Stimulated activated naive CD8-positive, alpha-beta T cell treated with anti-CD3 and anti-CD28 coated beads, Interleukin-15, amount 100 ng/mL, for 72 hours (primary cell): ENCODE measurements around the gene ABCG1.

Source experiments
- ATAC-seq: fragments of 150-1000 bp; cut with Tn5 transposase; 2 replicates; pipeline ENCODE4 v1.10.0; 2021; ENCODE audit warnings: mild to moderate bottlenecking, moderate library complexity
- DNase-seq, 2 donors: peaks; one replicate each; pipeline ENCODE4 v3.0.0; 2021 to 2022
- H3K27ac Mint-ChIP-seq, 2 donors: one replicate each; pipeline ENCODE4 v1.8.0; 2022; ENCODE audit warnings: mild to moderate bottlenecking in 2 of 2, mixed read lengths in 2 of 2, moderate library complexity in 2 of 2
- H3K27me3 Mint-ChIP-seq: one replicate; pipeline ENCODE4 v1.8.0; 2022; ENCODE audit warnings: mixed read lengths
- H3K4me1 Mint-ChIP-seq: one replicate; pipeline ENCODE4 v1.8.0; 2022; ENCODE audit warnings: mild to moderate bottlenecking, mixed read lengths
- H3K4me3 Mint-ChIP-seq, 2 donors: one replicate each; pipeline ENCODE4 v1.8.0; 2022; ENCODE audit warnings: mild to moderate bottlenecking in 2 of 2, mixed read lengths in 2 of 2, moderate library complexity in 1 of 2
- H3K9me3 Mint-ChIP-seq, 2 donors: one replicate each; pipeline ENCODE4 v1.8.0; 2022; ENCODE audit warnings: mixed read lengths in 2 of 2

The ABCG1 gene

GRCh38 chr21:42219606-42220137 lies 732 bp downstream of the ABCG1 start:
- ATAC-seq (peak; percentile 49), DNase-seq (peak; percentile 42 to 48)
- H3K27me3 Mint-ChIP-seq, result no peaks in the 10 kb centered on the region
- peak overlapping the region; percentile 85 to 86 for H3K4me3 Mint-ChIP-seq
- H3K4me1 Mint-ChIP-seq, result peaks cover 34% of the 10 kb centered on the region
- H3K9me3 Mint-ChIP-seq, result peaks cover 5 to 24% of the 10 kb centered on the region in 2 donors
- H3K27ac Mint-ChIP-seq, result peak overlapping the region; percentile 93 to 94

- peak overlapping the region; percentile 85 to 86 for H3K4me3 Mint-ChIP-seq
- no peaks in the 10 kb centered on the region for H3K27me3 Mint-ChIP-seq
- ATAC-seq (peak; percentile 88), DNase-seq (peak; percentile 73 to 81)
- peaks cover 5 to 23% of the 10 kb centered on the region in 2 donors for H3K9me3 Mint-ChIP-seq
- peaks cover 37% of the 10 kb centered on the region for H3K4me1 Mint-ChIP-seq
- peak overlapping the region; percentile 93 to 94 for H3K27ac Mint-ChIP-seq
These were observed 1.3 kb downstream of the ABCG1 start for GRCh38 chr21:42220138-42220701.

- DNase-seq, result no peak
- peak overlapping the region in 1 of 2 donors; percentile 51 for H3K27ac Mint-ChIP-seq
- no peak for ATAC-seq
- peaks cover 51% of the 10 kb centered on the region for H3K4me1 Mint-ChIP-seq
- H3K4me3 Mint-ChIP-seq, result peak overlapping the region; percentile 19 to 22
- H3K9me3 Mint-ChIP-seq, result peaks cover under 1 to 7% of the 10 kb centered on the region in 2 donors
- H3K27me3 Mint-ChIP-seq, result no peaks in the 10 kb centered on the region
These were observed 2.8 kb downstream of the ABCG1 start for GRCh38 chr21:42221581-42222345.

GRCh38 chr21:42222386-42222785 lies 3.4 kb downstream of the ABCG1 start:
- no peak overlapping the region for H3K27ac Mint-ChIP-seq
- peaks cover 57% of the 10 kb centered on the region for H3K4me1 Mint-ChIP-seq
- ATAC-seq (no peak), DNase-seq (no peak)
- H3K9me3 Mint-ChIP-seq, result peaks cover 4 to 7% of the 10 kb centered on the region in 2 donors
- H3K4me3 Mint-ChIP-seq, result no peak overlapping the region
- H3K27me3 Mint-ChIP-seq, result no peaks in the 10 kb centered on the region

- Mint-ChIP-seq H3K27me3 (no peaks in the 10 kb centered on the region), H3K27ac (no peak overlapping the region), H3K4me1 (peaks cover 63% of the 10 kb centered on the region), H3K4me3 (no peak overlapping the region), H3K9me3 (peaks cover 8 to 11% of the 10 kb centered on the region in 2 donors)
- ATAC-seq (no peak), DNase-seq (no peak)
These were observed 4.0 kb downstream of the ABCG1 start for GRCh38 chr21:42222821-42223390.

- DNase-seq (no peak), ATAC-seq (no peak)
- Mint-ChIP-seq H3K4me3 (no peak overlapping the region), H3K9me3 (peaks cover 8 to 11% of the 10 kb centered on the region in 2 donors), H3K27ac (no peak overlapping the region), H3K4me1 (peaks cover 74% of the 10 kb centered on the region), H3K27me3 (no peaks in the 10 kb centered on the region)
These were observed 5.1 kb downstream of the ABCG1 start for GRCh38 chr21:42223826-42224575.

- ATAC-seq (no peak), DNase-seq (no peak)
- Mint-ChIP-seq H3K4me3 (no peak overlapping the region), H3K27ac (no peak overlapping the region), H3K27me3 (no peaks in the 10 kb centered on the region), H3K9me3 (peaks cover 8 to 11% of the 10 kb centered on the region in 2 donors), H3K4me1 (peaks cover 84% of the 10 kb centered on the region)
These were observed 6.1 kb downstream of the ABCG1 start for GRCh38 chr21:42225042-42225441.

- DNase-seq (no peak), ATAC-seq (no peak)
- H3K27me3 Mint-ChIP-seq, result no peaks in the 10 kb centered on the region
- peaks cover 8 to 11% of the 10 kb centered on the region in 2 donors for H3K9me3 Mint-ChIP-seq
- peaks cover 86% of the 10 kb centered on the region for H3K4me1 Mint-ChIP-seq
- H3K4me3 Mint-ChIP-seq, result no peak overlapping the region
- no peak overlapping the region for H3K27ac Mint-ChIP-seq
These were observed 6.7 kb downstream of the ABCG1 start for GRCh38 chr21:42225571-42226155.

GRCh38 chr21:42226626-42227025 lies 7.7 kb downstream of the ABCG1 start:
- H3K4me1 Mint-ChIP-seq, result peaks cover 88% of the 10 kb centered on the region
- DNase-seq (no peak), ATAC-seq (no peak)
- peaks cover 8 to 11% of the 10 kb centered on the region in 2 donors for H3K9me3 Mint-ChIP-seq
- no peak overlapping the region for H3K4me3 Mint-ChIP-seq
- H3K27me3 Mint-ChIP-seq, result no peaks in the 10 kb centered on the region
- H3K27ac Mint-ChIP-seq, result no peak overlapping the region

- DNase-seq, result peak; percentile 82 to 92
- peaks cover 90% of the 10 kb centered on the region for H3K4me1 Mint-ChIP-seq
- ATAC-seq, result peak; percentile 99
- peak overlapping the region; percentile 74 to 77 for H3K4me3 Mint-ChIP-seq
- peaks cover 8 to 11% of the 10 kb centered on the region in 2 donors for H3K9me3 Mint-ChIP-seq
- H3K27ac Mint-ChIP-seq, result peak overlapping the region in 1 of 2 donors; percentile 77
- H3K27me3 Mint-ChIP-seq, result no peaks in the 10 kb centered on the region
These were observed 9.2 kb downstream of the ABCG1 start for GRCh38 chr21:42227909-42228708.

- no peak for ATAC-seq
- Mint-ChIP-seq H3K4me3 (peak overlapping the region; percentile 59 to 77), H3K4me1 (peaks cover 90% of the 10 kb centered on the region)
These were observed 9.8 kb downstream of the ABCG1 start for GRCh38 chr21:42228709-42229220.

GRCh38 chr21:42229676-42230075 lies 10.7 kb downstream of the ABCG1 start:
- H3K9me3 Mint-ChIP-seq, result peaks cover 8 to 11% of the 10 kb centered on the region in 2 donors
- no peak overlapping the region for H3K27ac Mint-ChIP-seq
- no peak overlapping the region for H3K4me3 Mint-ChIP-seq
- no peaks in the 10 kb centered on the region for H3K27me3 Mint-ChIP-seq
- DNase-seq (no peak), ATAC-seq (no peak)
- H3K4me1 Mint-ChIP-seq, result peaks cover 97% of the 10 kb centered on the region

More at GRCh38 chr21:42228709-42229220, 9.8 kb downstream of the ABCG1 start:
- Mint-ChIP-seq H3K27ac (peak overlapping the region in 1 of 2 donors; percentile 14), H3K9me3 (peaks cover 8 to 11% of the 10 kb centered on the region in 2 donors), H3K27me3 (no peaks in the 10 kb centered on the region)
- no peak for DNase-seq

GRCh38 chr21:42230178-42230577 lies 11.2 kb downstream of the ABCG1 start:
- DNase-seq (no peak), ATAC-seq (no peak)
- Mint-ChIP-seq H3K27ac (no peak overlapping the region), H3K4me1 (peaks cover 99% of the 10 kb centered on the region), H3K4me3 (no peak overlapping the region), H3K9me3 (peaks cover 8 to 11% of the 10 kb centered on the region in 2 donors), H3K27me3 (no peaks in the 10 kb centered on the region)

GRCh38 chr21:42230636-42231035 lies 11.7 kb downstream of the ABCG1 start:
- Mint-ChIP-seq H3K27ac (peak overlapping the region in 1 of 2 donors; percentile 34), H3K9me3 (peaks cover 8 to 11% of the 10 kb centered on the region in 2 donors), H3K4me1 (peaks cover 99% of the 10 kb centered on the region), H3K27me3 (no peaks in the 10 kb centered on the region), H3K4me3 (no peak overlapping the region)
- no peak for DNase-seq
- no peak for ATAC-seq
